ENCODE data around the gene FUOM.
"Not testable (repeated sequence)": the region's sequence is repeated elsewhere in the genome, so short reads cannot be mapped to it uniquely, and the experiment has no call there.

Gene FUOM

GRCh38 chr10:133391249-133391635 lies 33.4 kb upstream of the FUOM start:
- TF ChIP-seq L3MBTL2 (conservative IDR thresholded peaks at IDR 0.05): no peak
- no peak for TF ChIP-seq TARDBP (IDR thresholded peaks at IDR 0.05)
- TF ChIP-seq ZNF384 (IDR thresholded peaks at IDR 0.05): no peak
- TF ChIP-seq BHLHE40 (IDR thresholded peaks at IDR 0.05; ENCODE audit: borderline replicate concordance): no peak
- TF ChIP-seq LEF1 (IDR thresholded peaks at IDR 0.05; ENCODE audit: borderline replicate concordance): no peak
- no peak for TF ChIP-seq ELF4 (IDR thresholded peaks at IDR 0.05)
- TF ChIP-seq HDGF (IDR thresholded peaks at IDR 0.05; ENCODE audit: borderline replicate concordance): no peak
- TF ChIP-seq FOXK2 (IDR thresholded peaks at IDR 0.05): no peak
- TF ChIP-seq FOXM1 (IDR thresholded peaks at IDR 0.05; ENCODE audit: borderline replicate concordance): no peak
- no peak for TF ChIP-seq SUZ12 (IDR thresholded peaks at IDR 0.05)
- no peak for TF ChIP-seq ARNT (IDR thresholded peaks at IDR 0.05)
- TF ChIP-seq CTBP1 (IDR thresholded peaks at IDR 0.05; ENCODE audit: borderline replicate concordance): no peak
- no peak for DNase-seq (ENCODE audit: extremely low spot score)
- POLR2A ChIA-PET: no interaction called here
- CTCF ChIA-PET: no interaction called here

- no peak for DNase-seq (ENCODE audit: extremely low spot score)
- TF ChIP-seq ELF4 (IDR thresholded peaks at IDR 0.05) (no peak), HDGF (IDR thresholded peaks at IDR 0.05; ENCODE audit: borderline replicate concordance) (no peak), NFRKB (IDR thresholded peaks at IDR 0.05) (no peak), FOXM1 (IDR thresholded peaks at IDR 0.05; ENCODE audit: borderline replicate concordance) (no peak), FOXK2 (IDR thresholded peaks at IDR 0.05) (no peak), FOXA1 (IDR thresholded peaks at IDR 0.05) (no peak), LEF1 (IDR thresholded peaks at IDR 0.05; ENCODE audit: borderline replicate concordance) (no peak), L3MBTL2 (conservative IDR thresholded peaks at IDR 0.05) (no peak), BHLHE40 (IDR thresholded peaks at IDR 0.05; ENCODE audit: borderline replicate concordance) (no peak), CTBP1 (IDR thresholded peaks at IDR 0.05; ENCODE audit: borderline replicate concordance) (no peak), PKNOX1 (IDR thresholded peaks at IDR 0.05) (no peak), SP1 (IDR thresholded peaks at IDR 0.05) (no peak), ARNT (IDR thresholded peaks at IDR 0.05) (no peak)
- CTCF ChIA-PET: no interaction called here
- POLR2A ChIA-PET: no interaction called here
These were observed 32.9 kb upstream of the FUOM start for GRCh38 chr10:133390597-133391248.

- ChIA-PET POLR2A (interaction anchor here (1.4 kb wide), 1 partner anchor 31 kb away, joined by 3 read pairs; the partner anchor contains the start of gene FUOM), CTCF (no interaction called here)
- TF ChIP-seq ELF4 (IDR thresholded peaks at IDR 0.05) (no peak), ARNT (IDR thresholded peaks at IDR 0.05) (no peak), FOXM1 (IDR thresholded peaks at IDR 0.05; ENCODE audit: borderline replicate concordance) (no peak), FOXK2 (IDR thresholded peaks at IDR 0.05) (no peak), ZNF384 (IDR thresholded peaks at IDR 0.05) (no peak), BHLHE40 (IDR thresholded peaks at IDR 0.05; ENCODE audit: borderline replicate concordance) (no peak), SP1 (IDR thresholded peaks at IDR 0.05) (no peak), PKNOX1 (IDR thresholded peaks at IDR 0.05) (no peak), NFRKB (IDR thresholded peaks at IDR 0.05) (no peak), LEF1 (IDR thresholded peaks at IDR 0.05; ENCODE audit: borderline replicate concordance) (no peak)
- DNase-seq (ENCODE audit: extremely low spot score): no peak
These were observed 31.4 kb upstream of the FUOM start for GRCh38 chr10:133388973-133389818.

GRCh38 chr10:133388236-133388972 lies 30.6 kb upstream of the FUOM start:
- TF ChIP-seq FOXA1 (IDR thresholded peaks at IDR 0.05): no peak
- no peak for TF ChIP-seq ELF4 (IDR thresholded peaks at IDR 0.05)
- TF ChIP-seq CTBP1 (IDR thresholded peaks at IDR 0.05; ENCODE audit: borderline replicate concordance): 0 out of 2 replicates have a peak, but pooled peaks have one; percentile 48
- TF ChIP-seq SP1 (IDR thresholded peaks at IDR 0.05): no peak
- no peak for DNase-seq (ENCODE audit: extremely low spot score)
- CTCF ChIA-PET: no interaction called here
- POLR2A ChIA-PET: interaction anchor here (1.2 to 1.4 kb wide), 2 partner anchors 15 to 31 kb away, joined by 3 to 5 read pairs; partner anchors contain the start of genes ECHS1 and FUOM

- DNase-seq (ENCODE audit: extremely low spot score); CTCF ChIA-PET: not testable (repeated sequence)
- POLR2A ChIA-PET: interaction anchor here (0.8 to 1.2 kb wide), 2 partner anchors 11 to 14 kb away, joined by 3 to 5 read pairs; partner anchors contain the start of gene ECHS1
These were observed 29.1 kb upstream of the FUOM start for GRCh38 chr10:133386951-133387350.

GRCh38 chr10:133385214-133385613 lies 27.4 kb upstream of the FUOM start:
- no peak for DNase-seq (ENCODE audit: extremely low spot score)
- ChIA-PET CTCF (no interaction called here), POLR2A (no interaction called here)
- TF ChIP-seq ZNF384 (IDR thresholded peaks at IDR 0.05) (no peak), FOXK2 (IDR thresholded peaks at IDR 0.05) (no peak), ARNT (IDR thresholded peaks at IDR 0.05) (no peak), NFRKB (IDR thresholded peaks at IDR 0.05) (no peak), L3MBTL2 (conservative IDR thresholded peaks at IDR 0.05) (no peak), PKNOX1 (IDR thresholded peaks at IDR 0.05) (no peak), ELF4 (IDR thresholded peaks at IDR 0.05) (no peak), FOXM1 (IDR thresholded peaks at IDR 0.05; ENCODE audit: borderline replicate concordance) (no peak), SP1 (IDR thresholded peaks at IDR 0.05) (no peak), HDGF (IDR thresholded peaks at IDR 0.05; ENCODE audit: borderline replicate concordance) (no peak), LEF1 (IDR thresholded peaks at IDR 0.05; ENCODE audit: borderline replicate concordance) (no peak)
